ENCODE results near the gene TRPV2.

- TF ChIP-seq CTCF (IDR thresholded peaks at IDR 0.05; ENCODE audit: low read depth, low read length, poor library complexity, severe bottlenecking) (no peak), EZH2phosphoT487 (IDR thresholded peaks at IDR 0.05; ENCODE audit: borderline replicate concordance, low read length) (no peak)
Observed at GRCh38 chr17:16391451-16391850, 23.9 kb upstream of the TRPV2 start.
